ES-I3 (cell line): ENCODE measurements around the gene SETDB1.

Source experiments
- H3K36me3 ChIP-seq: 2 replicates; pipeline ENCODE4 v1.6.1; 2013; ENCODE audit warnings: mild to moderate bottlenecking, low read length, control low read depth, moderate library complexity; ENCODE audit not compliant: insufficient read depth
- H3K4me1 ChIP-seq: 2 replicates; pipeline ENCODE4 v1.6.1; 2013; ENCODE audit warnings: mild to moderate bottlenecking, control low read depth, low read length; ENCODE audit not compliant: insufficient read depth
- H3K9ac ChIP-seq: 2 replicates; pipeline ENCODE4 v1.6.1; 2013; ENCODE audit warnings: low read depth, mild to moderate bottlenecking, low read length, moderate library complexity
- H3K9me3 ChIP-seq: 2 replicates; pipeline ENCODE4 v1.6.1; 2013; ENCODE audit warnings: mild to moderate bottlenecking, low read length, moderate library complexity; ENCODE audit not compliant: control insufficient read depth, insufficient read depth

The SETDB1 gene

DNA sequence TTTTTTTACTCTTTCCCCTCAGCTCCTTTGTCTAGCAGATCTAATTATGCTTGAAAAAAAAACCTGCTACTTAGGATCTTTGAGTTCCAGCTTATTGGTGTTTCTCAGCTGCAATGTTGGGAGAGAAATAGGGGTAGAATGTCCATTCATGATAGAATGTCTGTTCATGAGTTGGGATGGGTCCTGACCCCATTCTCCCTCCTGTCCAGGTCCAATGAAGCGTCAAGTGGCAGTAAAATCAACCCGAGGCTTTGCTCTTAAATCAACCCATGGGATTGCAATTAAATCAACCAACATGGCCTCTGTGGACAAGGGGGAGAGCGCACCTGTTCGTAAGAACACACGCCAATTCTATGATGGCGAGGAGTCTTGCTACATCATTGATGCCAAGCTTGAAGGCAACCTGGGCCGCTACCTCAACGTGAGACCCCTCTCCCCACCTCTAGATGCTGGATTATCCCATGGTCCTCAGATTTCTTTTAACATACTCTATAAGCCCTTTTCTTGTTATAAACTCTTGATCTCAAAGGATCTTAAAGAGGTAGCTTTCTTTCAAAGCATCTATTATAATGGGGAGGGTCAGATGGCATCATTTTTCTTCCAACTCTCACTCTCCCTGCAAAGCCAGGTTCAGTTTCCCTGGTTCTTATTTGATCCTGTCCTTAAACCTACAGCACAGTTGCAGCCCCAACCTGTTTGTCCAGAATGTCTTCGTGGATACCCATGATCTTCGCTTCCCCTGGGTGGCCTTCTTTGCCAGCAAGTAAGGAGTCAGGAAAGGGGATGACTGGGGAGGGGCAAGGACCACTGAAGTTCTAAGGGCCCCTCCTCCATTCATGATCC is 37.4 kb downstream of the SETDB1 start:
- no peak overlapping the region for H3K9ac ChIP-seq
- H3K9me3 ChIP-seq = no peaks in the 10 kb centered on the region
- peaks cover 59% of the 10 kb centered on the region for H3K36me3 ChIP-seq
- no peaks in the 10 kb centered on the region for H3K4me1 ChIP-seq

DNA sequence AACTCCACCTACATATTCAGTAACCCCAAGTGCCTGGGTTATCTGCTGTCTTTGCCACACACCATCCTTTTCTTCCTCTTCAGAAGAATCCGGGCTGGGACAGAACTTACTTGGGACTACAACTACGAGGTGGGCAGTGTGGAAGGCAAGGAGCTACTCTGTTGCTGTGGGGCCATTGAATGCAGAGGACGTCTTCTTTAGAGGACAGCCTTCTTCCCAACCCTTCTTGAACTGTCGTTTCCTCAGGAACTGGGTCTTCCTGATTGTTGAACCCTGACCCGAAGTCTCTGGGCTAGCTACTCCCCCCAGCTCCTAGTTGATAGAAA is 38.0 kb downstream of the SETDB1 start:
- Histone ChIP-seq H3K4me1 (no peaks in the 10 kb centered on the region), H3K9ac (no peak overlapping the region), H3K36me3 (peaks cover 62% of the 10 kb centered on the region), H3K9me3 (no peaks in the 10 kb centered on the region)

DNA sequence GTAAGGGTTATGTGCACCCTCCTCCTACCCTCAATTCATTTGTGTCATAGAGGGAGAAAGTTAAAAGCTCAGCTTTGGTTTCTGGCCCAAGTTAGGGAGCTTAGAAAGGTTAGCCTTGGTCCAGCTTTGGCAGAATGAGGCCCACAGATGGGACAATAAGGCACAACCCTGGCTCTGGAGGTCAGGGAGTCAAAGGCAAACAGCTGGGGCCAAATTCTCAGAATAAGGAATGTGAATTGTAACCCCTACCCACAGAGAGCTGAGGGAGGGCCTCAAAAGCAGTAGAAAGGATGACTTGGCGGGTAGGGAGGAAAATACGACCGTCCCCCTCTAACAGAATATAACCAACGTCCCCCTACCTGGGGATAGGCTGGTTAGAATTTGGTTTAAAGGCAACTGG is 39.4 kb downstream of the SETDB1 start:
- Histone ChIP-seq H3K4me1 (0 out of 2 replicates have a peak, but pooled peaks cover 2% of the 10 kb centered on the region), H3K9ac (no peak overlapping the region), H3K9me3 (no peaks in the 10 kb centered on the region), H3K36me3 (peaks cover 57% of the 10 kb centered on the region)

DNA sequence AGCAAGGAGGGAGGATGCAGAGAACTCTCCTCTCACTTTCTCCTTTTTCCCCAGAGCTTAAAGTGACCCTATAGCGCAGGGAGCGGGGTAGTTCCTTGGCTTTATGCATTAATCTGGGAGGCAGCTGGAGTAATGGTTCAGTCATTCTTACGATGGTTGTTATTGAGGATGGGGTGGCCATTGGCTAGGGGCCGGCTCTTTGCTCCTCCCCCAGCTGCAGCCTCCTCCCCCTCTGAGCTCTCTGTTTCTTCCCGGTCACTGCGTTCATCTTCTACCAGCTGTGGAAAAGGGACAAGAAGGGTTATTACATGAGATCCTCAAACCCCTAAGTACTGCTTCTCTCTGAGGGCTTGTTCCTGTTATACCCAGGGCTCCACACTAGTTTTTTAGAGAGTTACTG is 39.8 kb downstream of the SETDB1 start:
- peaks cover 6% of the 10 kb centered on the region; the same call in 1 of the 2 replicates for H3K4me1 ChIP-seq
- no peaks in the 10 kb centered on the region for H3K9me3 ChIP-seq

DNA sequence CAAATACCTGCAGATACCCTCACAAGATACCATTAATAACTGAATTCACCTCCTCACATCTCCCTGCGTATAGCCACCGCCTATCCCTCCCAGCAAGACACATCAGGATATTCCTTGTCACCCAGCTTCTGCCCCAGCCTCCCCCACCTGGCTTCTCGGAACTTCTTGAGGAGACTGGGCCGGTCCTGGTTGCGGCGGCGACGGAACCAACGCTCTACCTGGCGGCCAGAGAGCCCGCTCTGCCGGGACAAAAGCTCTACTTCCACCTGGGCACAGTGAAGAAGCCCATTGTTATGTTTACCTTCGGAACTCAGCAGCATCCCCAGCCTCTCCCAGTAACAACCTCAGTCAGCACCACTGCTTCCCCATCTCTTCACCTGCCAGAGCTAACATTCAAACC is 41.8 kb downstream of the SETDB1 start:
- H3K36me3 ChIP-seq = peaks cover 48% of the 10 kb centered on the region
- peaks cover 25% of the 10 kb centered on the region for H3K4me1 ChIP-seq
- H3K9ac ChIP-seq = no peak overlapping the region
- no peaks in the 10 kb centered on the region for H3K9me3 ChIP-seq

More for the DNA sequence above, 39.8 kb downstream of the SETDB1 start:
- Histone ChIP-seq H3K9ac (no peak overlapping the region), H3K36me3 (peaks cover 55% of the 10 kb centered on the region)

DNA sequence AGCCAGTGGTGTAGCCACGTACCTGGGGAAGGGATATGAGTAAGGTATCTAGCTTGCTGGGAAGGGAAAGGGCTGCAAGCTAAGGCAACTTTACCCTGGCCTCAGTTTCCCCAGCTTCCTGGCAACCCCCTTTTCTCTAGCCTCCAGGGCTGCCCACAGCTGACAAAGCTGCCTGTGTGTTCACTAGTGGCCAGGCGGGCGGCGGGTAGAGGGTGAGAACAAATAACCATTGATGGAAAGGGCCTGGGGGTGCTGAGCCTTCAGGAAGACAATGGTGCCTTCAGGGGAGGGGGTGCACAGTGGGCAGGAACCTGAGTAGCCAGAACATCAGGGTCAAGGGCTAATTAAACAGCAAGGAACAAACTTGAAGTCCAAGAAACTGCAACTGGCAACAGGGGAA is 42.3 kb downstream of the SETDB1 start:
- Histone ChIP-seq H3K36me3 (peaks cover 42% of the 10 kb centered on the region), H3K9me3 (no peaks in the 10 kb centered on the region), H3K4me1 (peaks cover 27% of the 10 kb centered on the region), H3K9ac (no peak overlapping the region)

DNA sequence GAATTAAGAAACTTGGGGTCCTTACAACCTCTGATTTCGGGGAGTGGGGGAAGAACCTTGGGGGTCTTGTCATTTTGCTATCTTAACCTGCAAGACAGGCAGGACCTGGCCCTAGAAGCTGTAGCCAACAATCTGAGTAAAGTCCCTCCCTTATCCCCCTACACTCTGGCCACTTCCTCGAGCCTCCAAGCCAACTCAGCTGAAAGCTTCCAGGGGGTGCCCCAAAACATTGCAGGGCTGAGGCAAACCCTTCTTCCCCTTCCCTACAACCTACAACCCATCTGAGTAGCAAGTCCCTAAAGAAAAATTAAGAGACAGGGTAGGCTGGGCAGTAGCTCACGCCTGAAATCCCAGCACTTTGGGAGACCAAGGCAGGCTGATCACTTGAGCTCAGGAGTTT is 43.5 kb downstream of the SETDB1 start:
- no peak overlapping the region for H3K9ac ChIP-seq
- peaks cover 35% of the 10 kb centered on the region for H3K36me3 ChIP-seq
- H3K9me3 ChIP-seq = no peaks in the 10 kb centered on the region
- peaks cover 27% of the 10 kb centered on the region for H3K4me1 ChIP-seq

DNA sequence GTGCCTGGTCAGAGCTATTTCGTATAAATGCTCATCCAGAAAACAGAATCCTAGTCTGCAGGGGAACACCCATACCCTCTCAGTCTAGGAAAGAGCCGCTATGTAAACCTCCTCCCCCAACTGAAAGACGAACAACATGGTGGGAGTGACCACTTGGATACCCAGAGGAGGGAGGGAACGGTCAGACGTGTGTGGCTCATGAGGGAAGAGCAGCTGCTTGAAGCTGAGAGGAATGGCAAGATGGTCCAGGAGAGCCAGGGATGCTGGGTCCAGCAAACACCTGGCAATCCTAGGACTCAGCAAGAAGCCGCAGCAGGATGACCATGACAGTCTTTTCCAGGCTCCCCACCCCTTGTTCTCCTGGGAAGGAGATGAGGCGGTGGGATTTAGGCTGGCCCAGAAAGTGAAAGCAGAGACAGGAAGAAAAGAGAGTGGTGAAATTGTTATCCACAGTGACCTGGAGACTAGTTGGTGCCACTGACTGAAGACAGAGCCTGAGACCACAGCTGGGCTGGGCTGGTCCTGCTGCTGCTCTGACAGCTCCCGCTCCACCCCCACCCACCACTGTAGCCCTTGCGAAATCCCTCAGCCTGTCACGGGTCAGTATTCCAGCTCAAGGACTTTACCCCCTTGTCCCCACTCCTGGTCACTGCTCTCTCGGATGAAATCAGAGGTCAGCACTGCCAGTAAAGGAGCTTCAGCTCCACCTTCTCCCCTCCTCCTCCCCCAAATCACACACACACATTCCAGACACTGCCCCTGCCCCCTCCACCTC is 44.8 kb downstream of the SETDB1 start:
- Histone ChIP-seq H3K9ac (no peak overlapping the region), H3K9me3 (no peaks in the 10 kb centered on the region), H3K36me3 (peaks cover 26% of the 10 kb centered on the region), H3K4me1 (peaks cover 30% of the 10 kb centered on the region)

DNA sequence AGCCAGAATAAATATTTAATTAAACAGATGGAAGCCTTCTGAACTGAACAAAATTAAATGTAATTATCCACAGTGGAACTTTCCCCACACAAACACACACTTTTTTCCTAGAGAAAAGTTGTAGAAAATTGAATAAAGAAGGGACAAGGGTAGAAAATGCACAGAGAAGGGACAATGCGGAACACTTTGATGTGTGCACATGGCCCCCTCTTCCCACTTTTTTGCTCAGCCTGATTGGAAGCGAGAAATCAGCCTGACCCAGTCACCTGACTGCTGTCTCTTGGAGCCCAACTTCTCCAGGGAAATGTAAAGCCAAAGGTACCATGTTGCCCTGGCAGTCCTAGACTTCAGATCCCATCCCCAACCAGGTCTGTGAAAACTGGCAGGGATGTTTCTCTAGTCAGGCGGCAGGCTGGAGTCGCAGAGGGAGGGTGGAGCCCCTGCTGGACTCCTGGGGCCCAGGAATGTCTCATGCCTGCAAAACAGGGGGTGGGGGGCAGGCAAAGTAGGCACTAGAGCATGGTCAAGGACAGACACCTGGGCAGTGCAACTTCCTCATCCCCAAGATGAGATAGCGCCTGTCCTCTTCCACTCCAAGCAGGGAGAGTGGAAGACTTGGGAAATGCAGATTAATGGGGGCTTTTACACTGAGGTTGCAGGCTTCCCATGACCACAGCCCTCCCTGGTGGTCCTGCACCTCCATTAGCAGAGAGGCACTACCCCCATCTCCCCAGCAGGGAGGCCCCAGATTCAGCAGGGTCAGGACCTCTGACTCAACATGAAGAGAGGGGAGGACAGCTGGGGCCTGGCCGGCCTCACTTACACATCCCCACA is 45.6 kb downstream of the SETDB1 start:
- Histone ChIP-seq H3K9me3 (no peaks in the 10 kb centered on the region), H3K4me1 (peaks cover 36% of the 10 kb centered on the region), H3K36me3 (peaks cover 18% of the 10 kb centered on the region), H3K9ac (no peak overlapping the region)

DNA sequence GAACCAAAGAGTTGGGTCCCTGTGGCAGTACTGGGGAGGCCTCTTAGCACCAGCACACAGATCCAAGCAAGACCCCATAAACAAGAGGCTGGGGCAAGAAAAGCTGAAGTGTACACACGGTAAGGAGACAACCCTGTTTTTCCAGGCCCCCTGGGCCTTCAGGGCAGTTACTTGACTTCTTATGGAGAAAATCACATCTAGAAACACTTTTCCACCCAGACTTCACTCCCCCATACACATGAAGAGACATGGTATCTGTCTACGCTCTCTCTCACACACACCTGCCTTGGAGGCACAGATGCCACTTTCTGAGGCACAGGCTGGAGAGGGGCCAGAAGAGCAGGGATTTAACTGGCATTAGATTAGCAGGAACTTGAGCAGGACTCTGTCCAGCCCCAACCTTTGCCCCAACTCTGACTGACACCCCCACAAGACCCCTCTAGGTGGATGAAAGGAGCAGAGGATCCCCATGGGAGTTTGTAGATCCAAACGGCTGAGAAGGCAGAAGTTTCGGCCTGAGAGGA is 46.3 kb downstream of the SETDB1 start:
- H3K36me3 ChIP-seq = peaks cover 13% of the 10 kb centered on the region
- peaks cover 41% of the 10 kb centered on the region for H3K4me1 ChIP-seq

DNA sequence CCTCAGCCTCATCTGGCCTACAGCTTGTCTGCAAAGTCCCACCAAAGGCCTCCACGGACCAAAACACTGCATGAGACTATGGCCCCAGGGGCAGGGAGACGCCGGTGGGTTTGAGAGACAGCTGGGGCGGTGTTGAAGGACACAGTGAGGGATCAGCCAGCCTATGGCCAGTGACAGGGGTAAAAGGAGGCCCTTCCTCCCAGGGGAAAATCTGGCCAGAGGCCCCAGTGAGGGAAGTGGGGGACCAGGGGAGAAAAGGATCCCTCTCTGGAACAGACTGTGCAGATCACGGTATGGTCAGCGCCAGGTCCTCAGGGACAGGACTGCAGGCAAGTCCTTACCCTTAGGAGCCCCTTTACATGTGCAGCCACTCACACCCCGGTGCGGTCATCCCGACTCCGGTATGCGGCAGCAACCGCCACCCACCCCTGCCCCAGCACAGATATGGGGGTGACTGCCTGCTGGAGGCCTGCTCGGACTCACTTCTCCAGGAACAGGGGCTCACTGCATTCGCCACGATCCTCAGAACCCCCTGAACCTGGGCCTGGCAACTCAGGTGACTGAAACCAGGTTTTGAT is 47.2 kb downstream of the SETDB1 start:
- peaks cover 44% of the 10 kb centered on the region for H3K4me1 ChIP-seq
- peaks cover 6% of the 10 kb centered on the region for H3K36me3 ChIP-seq
- H3K9ac ChIP-seq = peak overlapping the region; percentile 78
- H3K9me3 ChIP-seq = no peaks in the 10 kb centered on the region

More for the DNA sequence above, 46.3 kb downstream of the SETDB1 start:
- no peaks in the 10 kb centered on the region for H3K9me3 ChIP-seq
- peak overlapping the region; percentile 78; the same call in 1 of the 2 replicates for H3K9ac ChIP-seq

DNA sequence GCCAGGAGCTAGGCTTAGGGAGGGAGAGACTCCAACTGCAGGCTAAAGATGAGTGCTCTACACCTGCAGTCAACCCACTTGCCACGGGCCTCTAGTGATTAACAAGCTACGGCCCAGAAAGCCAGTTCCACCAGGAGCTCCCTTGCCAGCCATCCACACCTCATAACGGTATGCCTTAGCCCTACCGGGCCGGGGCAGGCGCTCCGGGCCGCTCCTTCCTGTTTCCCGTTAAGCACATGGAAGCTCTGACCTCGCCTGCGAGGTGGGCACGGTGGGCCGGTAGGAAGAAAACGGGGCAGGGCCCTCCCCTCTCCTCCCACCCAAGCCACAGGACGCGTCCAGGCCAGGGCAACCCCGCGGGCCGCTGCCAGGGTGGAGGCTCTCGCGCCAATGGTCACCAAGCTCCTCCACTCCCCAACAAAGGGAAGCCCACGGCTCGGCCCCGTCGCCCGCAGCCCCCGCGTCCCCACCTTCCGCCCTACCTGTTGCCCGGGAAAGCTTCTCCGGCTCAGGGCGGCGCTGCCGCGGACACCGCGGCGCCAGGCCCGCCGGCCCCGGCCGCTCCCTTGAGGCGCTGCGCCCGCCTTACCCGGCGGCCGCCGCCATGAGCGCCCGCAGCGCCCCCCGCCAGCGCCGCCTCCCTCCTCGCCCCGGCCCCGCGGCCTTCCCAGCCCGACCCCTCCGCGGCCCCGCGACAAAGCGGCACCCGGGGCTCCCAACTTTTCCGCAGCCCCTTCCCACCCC is 47.8 kb downstream of the SETDB1 start:
- peaks cover 47% of the 10 kb centered on the region for H3K4me1 ChIP-seq

More for the DNA sequence above, 47.8 kb downstream of the SETDB1 start:
- Histone ChIP-seq H3K9me3 (no peaks in the 10 kb centered on the region), H3K9ac (peak overlapping the region; percentile 78), H3K36me3 (no peaks in the 10 kb centered on the region)
